ENCODE results near the gene PPP2R1B. TPM values are rescaled to one million over a fixed set of nuclear protein-coding genes. Genes with fewer than 3 reads are reported as not detected.

Gene PPP2R1B
- total RNA-seq, 1 experiment from 2014 or later: 105 TPM

- Histone ChIP-seq H2BK20ac (ENCODE audit: low read depth, low read length, poor library complexity, severe bottlenecking) (no peak overlapping the region), H3K18ac (ENCODE audit: insufficient read length, low read depth, low read length) (no peak overlapping the region), H4K20me1 (ENCODE audit: control insufficient read depth, insufficient read depth, insufficient read length) (no peaks in the 10 kb centered on the region), H3K23ac (ENCODE audit: insufficient read length, low read depth, low read length) (no peak overlapping the region), H2BK120ac (ENCODE audit: low read depth, low read length, poor library complexity, severe bottlenecking) (no peak overlapping the region), H3K27ac (ENCODE audit: insufficient read length, low read depth, low read length) (no peak overlapping the region), H3K4me2 (ENCODE audit: insufficient read depth, insufficient read length, low read length) (no peak overlapping the region), H2AFZ (ENCODE audit: low read length) (no peak overlapping the region), H2BK5ac (ENCODE audit: insufficient read length, low read length) (no peak overlapping the region), H2BK12ac (ENCODE audit: insufficient read length, low read depth, low read length) (no peak overlapping the region), H3K27me3 (ENCODE audit: insufficient read depth, low read length) (no peaks in the 10 kb centered on the region), H2BK15ac (ENCODE audit: low read depth, low read length) (no peak overlapping the region), H3K4me1 (ENCODE audit: insufficient read depth, low read length) (no peaks in the 10 kb centered on the region), H3K79me1 (ENCODE audit: insufficient read depth, low read depth, low read length, poor library complexity, severe bottlenecking) (no peaks in the 10 kb centered on the region), H3K79me2 (ENCODE audit: insufficient read depth, low read length) (no peaks in the 10 kb centered on the region), H3K9me3 (ENCODE audit: control insufficient read depth, low read depth, low read length) (no peaks in the 10 kb centered on the region), H3K9ac (ENCODE audit: extremely low read depth, insufficient read length, low read length) (no peak overlapping the region), H4K5ac (ENCODE audit: insufficient read length, low read depth, low read length) (no peak overlapping the region), H4K8ac (replicated peaks; ENCODE audit: insufficient read length, low read depth, low read length) (no peak overlapping the region), H2AK5ac (ENCODE audit: insufficient read length, low read length) (no peak overlapping the region), H4K91ac (ENCODE audit: insufficient read length, low read depth, low read length) (no peak overlapping the region), H3K14ac (ENCODE audit: insufficient read depth, low read length) (no peak overlapping the region), H3T11ph (ENCODE audit: low read length) (no peak overlapping the region), H3K23me2 (ENCODE audit: insufficient read length, low read depth, low read length, poor library complexity, severe bottlenecking) (no peaks in the 10 kb centered on the region), H3K4ac (ENCODE audit: low read depth, low read length) (no peak overlapping the region), H3K56ac (ENCODE audit: insufficient read length, low read depth, low read length) (no peak overlapping the region)
- WGBS (ENCODE audit: extremely low coverage, insufficient read length, low lambda C conversion rate): no CpG with 5 or more reads among the region's 7 CpGs
- peaks cover 8 to 39% of the 10 kb centered on the region in 2 experiments for H3K4me1 Mint-ChIP-seq
- H3K9me3 Mint-ChIP-seq: no peaks in the 10 kb centered on the region
- TF ChIP-seq CTCF (conservative IDR thresholded peaks at IDR 0.05): no peak
- peaks cover 0 to 18% (median 8%) of the 10 kb centered on the region in 3 experiments; a peak in 5 of 7 replicates for H3K36me3 Mint-ChIP-seq (ENCODE audit: insufficient read depth in 1 of 3, low read depth in 3 of 3)
- DNase-seq: no peak
- H3K27ac Mint-ChIP-seq: peak overlapping the region in 2 of 3 experiments; percentile 68 to 88; a peak in 4 of 7 replicates
- H3K4me3 Mint-ChIP-seq: no peak overlapping the region
- H3K27me3 Mint-ChIP-seq (ENCODE audit: low read depth): no peaks in the 10 kb centered on the region; the same call in 1 of the 2 replicates
Measured at GRCh38 chr11:111733016-111733415, 33.2 kb downstream of the PPP2R1B start.
